Measurements from ENCODE around the gene CBX8. TPM values are rescaled to one million over a fixed set of nuclear protein-coding genes. Genes with fewer than 3 reads are reported as not detected.
"Not testable (repeated sequence)": the region's sequence is repeated elsewhere in the genome, so short reads cannot be mapped to it uniquely, and the experiment has no call there.

Gene CBX8
- total RNA-seq, 1 donor from 2014 or later: 23.1 TPM

GRCh38 chr17:79774561-79774975 lies 22.3 kb downstream of the CBX8 start:
- DNase-seq (ENCODE audit: low spot score, unreplicated experiment): no peak
- no peaks in the 10 kb centered on the region for H3K36me3 Mint-ChIP-seq (ENCODE audit: insufficient read depth)
- no peaks in the 10 kb centered on the region for H3K9me3 Mint-ChIP-seq (ENCODE audit: low read depth)
- no peak overlapping the region for H3K27ac Mint-ChIP-seq
- no peak for TF ChIP-seq CTCF (IDR thresholded peaks at IDR 0.05; ENCODE audit: unreplicated experiment)
- H3K4me1 Mint-ChIP-seq (ENCODE audit: low read depth): peaks cover 35% of the 10 kb centered on the region
- H3K4me3 Mint-ChIP-seq (ENCODE audit: low read depth): no peak overlapping the region
- H3K27me3 Mint-ChIP-seq: no peaks in the 10 kb centered on the region

GRCh38 chr17:79772726-79773125 lies 24.2 kb downstream of the CBX8 start:
- H3K4me3 Mint-ChIP-seq (ENCODE audit: low read depth); H3K9me3 Mint-ChIP-seq (ENCODE audit: low read depth); H3K36me3 Mint-ChIP-seq (ENCODE audit: insufficient read depth); H3K27ac Mint-ChIP-seq; H3K27me3 Mint-ChIP-seq; DNase-seq (ENCODE audit: low spot score, unreplicated experiment): not testable (repeated sequence)
- peaks cover 29% of the 10 kb centered on the region for H3K4me1 Mint-ChIP-seq (ENCODE audit: low read depth)

- Mint-ChIP-seq H3K9me3 (ENCODE audit: low read depth) (no peaks in the 10 kb centered on the region), H3K4me3 (ENCODE audit: low read depth) (no peak overlapping the region), H3K4me1 (ENCODE audit: low read depth) (peaks cover 17% of the 10 kb centered on the region), H3K27ac (no peak overlapping the region), H3K36me3 (ENCODE audit: insufficient read depth) (no peaks in the 10 kb centered on the region), H3K27me3 (no peaks in the 10 kb centered on the region)
- no peak for DNase-seq (ENCODE audit: low spot score, unreplicated experiment)
- TF ChIP-seq CTCF (IDR thresholded peaks at IDR 0.05; ENCODE audit: unreplicated experiment): no peak
Observed at GRCh38 chr17:79771276-79771675, 25.6 kb downstream of the CBX8 start.

- Mint-ChIP-seq H3K9me3 (ENCODE audit: low read depth) (no peaks in the 10 kb centered on the region), H3K27me3 (no peaks in the 10 kb centered on the region), H3K27ac (no peak overlapping the region), H3K4me1 (ENCODE audit: low read depth) (peaks cover 3% of the 10 kb centered on the region), H3K36me3 (ENCODE audit: insufficient read depth) (no peaks in the 10 kb centered on the region), H3K4me3 (ENCODE audit: low read depth) (no peak overlapping the region)
- no peak for TF ChIP-seq CTCF (IDR thresholded peaks at IDR 0.05; ENCODE audit: unreplicated experiment)
- no peak for DNase-seq (ENCODE audit: low spot score, unreplicated experiment)
Observed at GRCh38 chr17:79769570-79770506, 27.0 kb downstream of the CBX8 start.

GRCh38 chr17:79765708-79766107 lies 31.2 kb downstream of the CBX8 start:
- no peak overlapping the region for H3K27ac Mint-ChIP-seq
- no peaks in the 10 kb centered on the region for H3K9me3 Mint-ChIP-seq (ENCODE audit: low read depth)

More at GRCh38 chr17:79765708-79766107, 31.2 kb downstream of the CBX8 start:
- Mint-ChIP-seq H3K4me3 (ENCODE audit: low read depth) (no peak overlapping the region), H3K4me1 (ENCODE audit: low read depth) (no peaks in the 10 kb centered on the region), H3K36me3 (ENCODE audit: insufficient read depth) (no peaks in the 10 kb centered on the region), H3K27me3 (no peaks in the 10 kb centered on the region)
- no peak for TF ChIP-seq CTCF (IDR thresholded peaks at IDR 0.05; ENCODE audit: unreplicated experiment)
- no peak for DNase-seq (ENCODE audit: low spot score, unreplicated experiment)

Measured in progenitor cell of endocrine pancreas (in vitro differentiated cells).